ENCODE results near the gene SHROOM3. TPM values are rescaled to one million over a fixed set of nuclear protein-coding genes. Genes with fewer than 3 reads are reported as not detected.

SHROOM3 gene
- total and polyA plus RNA-seq, 2 of the 13 experiments (the other 11 are each of a cell fraction or from before 2014, with no cell fraction given), result 0.01 TPM; not detected in 1

DNA sequence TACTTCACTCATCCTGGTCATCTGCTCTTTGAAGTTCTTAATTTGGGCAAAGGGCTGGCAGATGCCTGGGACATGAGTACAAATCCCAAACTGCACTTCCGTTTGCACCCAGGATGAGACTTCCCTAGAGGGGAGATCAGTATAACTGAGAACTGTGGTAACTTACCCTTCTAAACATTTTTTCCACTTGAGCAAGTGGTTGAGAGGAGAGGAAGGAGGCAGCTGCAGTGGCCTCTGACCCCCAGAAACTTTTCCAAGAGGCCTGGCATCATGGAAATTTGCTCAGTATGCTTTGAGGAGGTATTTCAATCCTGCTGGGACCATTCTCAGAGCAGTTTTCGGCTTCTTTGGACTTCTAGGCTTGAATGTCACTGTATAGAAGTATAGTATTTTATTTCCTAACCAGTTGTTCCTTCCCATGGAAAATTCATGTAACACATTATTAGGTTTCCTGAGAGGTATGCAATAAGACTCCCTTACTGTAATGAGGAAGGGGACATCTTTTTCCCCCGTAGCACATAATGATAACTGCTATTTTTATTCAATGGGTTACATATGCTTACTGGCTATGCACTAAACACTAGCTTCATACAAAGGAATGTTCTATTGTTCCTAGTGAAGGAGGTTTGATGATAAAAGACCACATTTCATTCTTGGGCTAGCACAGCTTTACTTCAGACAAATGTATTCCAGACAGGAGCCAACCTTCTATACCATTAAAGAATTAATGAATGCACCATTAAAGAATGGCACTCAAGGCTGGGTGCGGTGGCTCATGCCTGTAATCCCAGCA is 129.3 kb downstream of the SHROOM3 start:
- Histone ChIP-seq H3K4me1 (ENCODE audit: insufficient read depth, low read length) (peaks cover 7% of the 10 kb centered on the region; the same call in 1 of the 2 replicates), H3K4me3 (replicated peaks in 1 of 3; ENCODE audit: insufficient read depth in 1 of 3, low read depth in 2 of 3, low read length in 3 of 3) (no peak overlapping the region), H2AFZ (ENCODE audit: low read length) (no peak overlapping the region), H3K9ac (ENCODE audit: insufficient read depth, low read depth, low read length) (no peak overlapping the region), H3K27me3 (ENCODE audit: control insufficient read depth in 1 of 2, insufficient read depth in 2 of 2, low read length in 2 of 2) (no peaks in the 10 kb centered on the region; a peak in 1 of 5 replicates), H3K4me2 (ENCODE audit: low read depth, low read length) (no peak overlapping the region), H3K9me3 (ENCODE audit: low read length) (no peaks in the 10 kb centered on the region), H3K79me2 (ENCODE audit: insufficient read depth, low read length) (no peaks in the 10 kb centered on the region), H3K27ac (ENCODE audit: extremely low read length, insufficient read depth, low read length) (no peak overlapping the region), H3K36me3 (replicated peaks in 1 of 2; ENCODE audit: control insufficient read depth in 1 of 2, insufficient read depth in 2 of 2, low read length in 2 of 2) (no peaks in the 10 kb centered on the region), H4K20me1 (ENCODE audit: insufficient read depth, low read length) (no peaks in the 10 kb centered on the region)
- in situ Hi-C loops (cut with HindIII; ENCODE audit: extremely low pct_ligation_motif_present, low pct_unique_long_range_greater_than_20kb), result no loop called here
- POLR2A ChIA-PET, result no interaction called here
- TF ChIP-seq WIZ (CRISPR knock-in tag; IDR thresholded peaks at IDR 0.05), result no peak
- no peak for TF ChIP-seq CREB1 (IDR thresholded peaks at IDR 0.05)
- TF ChIP-seq CREB1 (CRISPR knock-in tag; IDR thresholded peaks at IDR 0.05), result no peak
- no peak for TF ChIP-seq ZSCAN25 (CRISPR knock-in tag; IDR thresholded peaks at IDR 0.05)
- no peak for TF ChIP-seq ZFAT (CRISPR knock-in tag; conservative IDR thresholded peaks at IDR 0.05)
- no peak for TF ChIP-seq FOXM1 (CRISPR knock-in tag; IDR thresholded peaks at IDR 0.05)
- TF ChIP-seq XRCC5 (optimal IDR thresholded peaks at IDR 0.05; ENCODE audit: low read length), result no peak
- TF ChIP-seq, protein P1, sequence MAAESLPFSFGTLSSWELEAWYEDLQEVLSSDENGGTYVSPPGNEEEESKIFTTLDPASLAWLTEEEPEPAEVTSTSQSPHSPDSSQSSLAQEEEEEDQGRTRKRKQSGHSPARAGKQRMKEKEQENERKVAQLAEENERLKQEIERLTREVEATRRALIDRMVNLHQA (CRISPR knock-in tag; IDR thresholded peaks at IDR 0.05), result no peak
- no peak for TF ChIP-seq ZFY (CRISPR knock-in tag; IDR thresholded peaks at IDR 0.05)
- no peak for TF ChIP-seq ARNT2 (CRISPR knock-in tag; IDR thresholded peaks at IDR 0.05; ENCODE audit: low read depth)
- WGBS (ENCODE audit: low lambda C conversion rate), result 68% methylated on average over 4 of the region's 4 CpGs
- no TSS peak for BruUV-seq (replicated peaks)
- no peak for ATAC-seq
- intact Hi-C loops (cut with micrococcal nuclease; ENCODE audit: unreplicated experiment), result no loop called here
- FAIRE-seq, result no peak
- CTCF ChIA-PET (ENCODE audit: low intra/inter-chr PET ratio, low total read pairs), result no interaction called here
- DNase-seq (ENCODE audit: low spot score), result no peak

Data from HepG2 (cell line).